DOHH2 (cell line): ENCODE data around the gene ARHGAP27.

Source experiments
- H3F3A ChIP-seq: fragments of 200-600 bp; sonication (generic), shearing (Covaris generic); 2 replicates; pipeline ENCODE4 v1.6.0; 2016; ENCODE audit warnings: antibody characterized with exemption, mild to moderate bottlenecking; ENCODE audit not compliant: control insufficient read depth, insufficient read depth
- H3K27ac ChIP-seq: fragments of 200-600 bp; sonication (generic); 2 replicates; pipeline ENCODE4 v1.5.1; 2014; ENCODE audit warnings: low read depth, mild to moderate bottlenecking, low read length, moderate library complexity
- H3K27me3 ChIP-seq: fragments of 200-600 bp; sonication (generic); 2 replicates; pipeline ENCODE4 v1.6.1; 2014; ENCODE audit warnings: mild to moderate bottlenecking, low read length, mixed read lengths; ENCODE audit not compliant: control insufficient read depth
- H3K36me3 ChIP-seq: fragments of 200-600 bp; sonication (generic); 2 replicates; pipeline ENCODE4 v1.6.1; 2014; ENCODE audit warnings: mild to moderate bottlenecking, low read length, moderate library complexity, mixed read lengths; ENCODE audit not compliant: control insufficient read depth
- H3K4me1 ChIP-seq: fragments of 200-600 bp; sonication (generic); 2 replicates; pipeline ENCODE4 v1.6.1; 2014; ENCODE audit warnings: mild to moderate bottlenecking, low read length, mixed read lengths; ENCODE audit not compliant: control insufficient read depth
- H3K4me2 ChIP-seq: fragments of 200-600 bp; sonication (generic); 2 replicates; pipeline ENCODE4 v1.6.0; 2014; ENCODE audit warnings: mild to moderate bottlenecking, low read length, moderate library complexity
- H3K4me3 ChIP-seq: fragments of 200-600 bp; sonication (generic); 2 replicates; pipeline ENCODE4 v1.5.1; 2014; ENCODE audit warnings: mild to moderate bottlenecking, low read length, mixed read lengths
- H3K79me2 ChIP-seq: fragments of 200-600 bp; sonication (generic); 2 replicates; pipeline ENCODE4 v1.6.1; 2014; ENCODE audit warnings: mild to moderate bottlenecking, low read length, mixed read lengths; ENCODE audit not compliant: control insufficient read depth
- H3K9me2 ChIP-seq: fragments of 200-600 bp; sonication (generic); replicated peaks from 2 replicates; pipeline ENCODE4 v1.6.1; 2014; ENCODE audit warnings: mild to moderate bottlenecking, low read length, mixed read lengths; ENCODE audit not compliant: control insufficient read depth
- H3K9me3 ChIP-seq: fragments of 200-600 bp; sonication (generic); 2 replicates; pipeline ENCODE4 v1.6.1; 2014; ENCODE audit warnings: antibody characterized with exemption, low read length, mixed read lengths; ENCODE audit not compliant: control insufficient read depth, insufficient read depth
- H4K20me1 ChIP-seq: fragments of 200-600 bp; sonication (generic); 2 replicates; pipeline ENCODE4 v1.6.0; 2014; ENCODE audit warnings: low read depth, mild to moderate bottlenecking, antibody characterized with exemption, low read length, moderate library complexity; ENCODE audit not compliant: control insufficient read depth, insufficient read depth
- EZH2phosphoT487 ChIP-seq: fragments of 200-600 bp; sonication (generic); IDR thresholded peaks from 2 replicates; pipeline ENCODE4 v1.6.1; 2017; ENCODE audit warnings: borderline replicate concordance, mild to moderate bottlenecking, antibody characterized with exemption, low read length, moderate library complexity, mixed read lengths
- TF ChIP-seq, protein P1 (sequence below): fragments of 200-600 bp; sonication (generic); IDR thresholded peaks from one replicate; pipeline ENCODE4 v1.5.1; 2014; ENCODE audit warnings: antibody characterized with exemption, mild to moderate bottlenecking, low read depth, low read length; ENCODE audit not compliant: poor library complexity, severe bottlenecking

The ARHGAP27 gene

DNA sequence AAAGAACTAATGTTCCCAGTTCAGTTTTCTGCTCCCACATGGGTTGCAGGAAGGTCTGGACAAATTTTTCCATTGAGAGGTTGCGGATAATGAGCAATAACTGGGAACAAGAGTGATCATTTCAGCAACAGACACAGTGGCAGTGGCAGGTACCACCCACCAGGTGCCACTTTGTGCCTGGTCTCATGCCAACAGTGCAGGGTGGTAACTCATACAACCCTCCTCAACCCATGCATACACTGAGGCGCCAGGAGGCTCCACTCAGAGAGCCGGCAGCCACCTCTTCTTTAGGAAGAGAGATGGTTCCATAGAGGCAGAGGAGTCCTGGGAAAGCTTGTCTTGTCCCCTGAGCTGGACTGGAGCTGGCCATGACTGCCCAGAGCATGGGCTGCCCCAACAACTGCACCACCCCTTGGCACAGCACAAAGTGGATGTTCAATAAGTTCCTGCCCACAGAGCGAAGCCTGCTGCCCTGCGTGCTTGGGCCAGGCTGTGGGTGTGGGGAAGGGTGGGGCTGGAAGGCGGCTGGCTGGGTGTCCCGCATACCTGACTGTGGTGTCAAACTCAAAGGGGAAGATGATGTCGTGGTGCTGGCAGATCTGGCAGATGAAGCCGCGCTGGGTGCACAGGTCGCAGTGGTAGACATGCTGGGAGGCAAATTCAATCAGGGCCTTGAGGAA is 6.4 kb upstream of the ARHGAP27 start:
- H3K9me3 ChIP-seq, result no peaks in the 10 kb centered on the region
- H3K4me2 ChIP-seq, result no peak overlapping the region
- H3K36me3 ChIP-seq, result no peaks in the 10 kb centered on the region
- no peak overlapping the region for H3K27ac ChIP-seq
- H4K20me1 ChIP-seq, result no peaks in the 10 kb centered on the region
- H3K4me3 ChIP-seq, result no peak overlapping the region
- H3K79me2 ChIP-seq, result no peaks in the 10 kb centered on the region
- 0 out of 2 replicates have a peak, but pooled peaks cover 2% of the 10 kb centered on the region for H3F3A ChIP-seq
- H3K9me2 ChIP-seq, result no peaks in the 10 kb centered on the region
- TF ChIP-seq, protein P1, sequence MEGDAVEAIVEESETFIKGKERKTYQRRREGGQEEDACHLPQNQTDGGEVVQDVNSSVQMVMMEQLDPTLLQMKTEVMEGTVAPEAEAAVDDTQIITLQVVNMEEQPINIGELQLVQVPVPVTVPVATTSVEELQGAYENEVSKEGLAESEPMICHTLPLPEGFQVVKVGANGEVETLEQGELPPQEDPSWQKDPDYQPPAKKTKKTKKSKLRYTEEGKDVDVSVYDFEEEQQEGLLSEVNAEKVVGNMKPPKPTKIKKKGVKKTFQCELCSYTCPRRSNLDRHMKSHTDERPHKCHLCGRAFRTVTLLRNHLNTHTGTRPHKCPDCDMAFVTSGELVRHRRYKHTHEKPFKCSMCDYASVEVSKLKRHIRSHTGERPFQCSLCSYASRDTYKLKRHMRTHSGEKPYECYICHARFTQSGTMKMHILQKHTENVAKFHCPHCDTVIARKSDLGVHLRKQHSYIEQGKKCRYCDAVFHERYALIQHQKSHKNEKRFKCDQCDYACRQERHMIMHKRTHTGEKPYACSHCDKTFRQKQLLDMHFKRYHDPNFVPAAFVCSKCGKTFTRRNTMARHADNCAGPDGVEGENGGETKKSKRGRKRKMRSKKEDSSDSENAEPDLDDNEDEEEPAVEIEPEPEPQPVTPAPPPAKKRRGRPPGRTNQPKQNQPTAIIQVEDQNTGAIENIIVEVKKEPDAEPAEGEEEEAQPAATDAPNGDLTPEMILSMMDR, result no peak
- TF ChIP-seq EZH2phosphoT487, result no peak
- H3K4me1 ChIP-seq, result peaks cover 17% of the 10 kb centered on the region
- no peaks in the 10 kb centered on the region for H3K27me3 ChIP-seq

- TF ChIP-seq EZH2phosphoT487, result no peak
- TF ChIP-seq, protein P1, result no peak
- Histone ChIP-seq H3K27me3 (peaks cover 6% of the 10 kb centered on the region), H3K9me2 (no peaks in the 10 kb centered on the region), H3K79me2 (no peaks in the 10 kb centered on the region), H3K27ac (no peak overlapping the region), H3K36me3 (no peaks in the 10 kb centered on the region), H3K4me1 (peaks cover 18% of the 10 kb centered on the region), H3K4me3 (no peak overlapping the region), H4K20me1 (no peaks in the 10 kb centered on the region), H3K9me3 (no peaks in the 10 kb centered on the region), H3F3A (peaks cover 2% of the 10 kb centered on the region; the same call in 1 of the 2 replicates), H3K4me2 (no peak overlapping the region)
These were observed 5.0 kb upstream of the ARHGAP27 start for GRCh38 chr17:45437465-45438283.

GRCh38 chr17:45436625-45437464 is 4.2 kb upstream of the ARHGAP27 start:
- no peaks in the 10 kb centered on the region for H3K9me3 ChIP-seq

More at GRCh38 chr17:45436625-45437464, 4.2 kb upstream of the ARHGAP27 start:
- Histone ChIP-seq H3K36me3 (no peaks in the 10 kb centered on the region), H3K27me3 (peaks cover 12% of the 10 kb centered on the region), H3K79me2 (no peaks in the 10 kb centered on the region), H3K27ac (no peak overlapping the region), H3F3A (peaks cover 2% of the 10 kb centered on the region; the same call in 1 of the 2 replicates), H4K20me1 (no peaks in the 10 kb centered on the region), H3K4me2 (no peak overlapping the region), H3K4me1 (peaks cover 25% of the 10 kb centered on the region), H3K4me3 (no peak overlapping the region), H3K9me2 (no peaks in the 10 kb centered on the region)
- TF ChIP-seq, protein P1, result no peak
- TF ChIP-seq EZH2phosphoT487, result no peak
